CD14-positive monocyte (primary cell): ENCODE measurements around the gene SDF4. TPM values are rescaled to one million over a fixed set of nuclear protein-coding genes. Genes with fewer than 3 reads are reported as not detected.

Source experiments
- DNase-seq, 3 donors: peaks; one replicate each; pipeline ENCODE4 v3.0.0-alpha.2; 2011 to 2022
- H2AFZ ChIP-seq: 2 replicates; pipeline ENCODE4 v1.6.0; 2012; ENCODE audit warnings: mild to moderate bottlenecking, low read depth, low read length, inconsistent platforms; ENCODE audit not compliant: insufficient read depth, poor library complexity, severe bottlenecking
- H3K27ac ChIP-seq, 2 donors: 1 replicate in 1 of 2; 2 replicates in 1 of 2; pipeline ENCODE4 v1.5.1; 2012 to 2013; ENCODE audit warnings: low read length in 2 of 2, control low read depth in 1 of 2, inconsistent platforms in 1 of 2, low read depth in 1 of 2, mild to moderate bottlenecking in 1 of 2
- H3K27me3 ChIP-seq, 2 donors: one replicate each; pipeline versions ENCODE4 v1.6.0 to v1.6.1; 2011 to 2013; ENCODE audit warnings: low read length in 2 of 2; ENCODE audit not compliant: control insufficient read depth in 2 of 2, insufficient read depth in 2 of 2
- H3K36me3 ChIP-seq, 2 donors: replicated peaks in 1 of 2; 1 replicate in 1 of 2; 2 replicates in 1 of 2; pipeline versions ENCODE4 v1.5.1 to v1.6.1; 2012 to 2013; ENCODE audit warnings: low read length in 2 of 2, control low read depth in 1 of 2, inconsistent platforms in 1 of 2, mild to moderate bottlenecking in 1 of 2; ENCODE audit not compliant: insufficient read depth in 2 of 2, control insufficient read depth in 1 of 2
- H3K4me1 ChIP-seq, 2 donors: 1 replicate in 1 of 2; 2 replicates in 1 of 2; pipeline versions ENCODE4 v1.5.1 to v1.6.1; 2012 to 2013; ENCODE audit warnings: low read length in 2 of 2, control low read depth in 1 of 2, inconsistent platforms in 1 of 2, mild to moderate bottlenecking in 1 of 2, moderate library complexity in 1 of 2; ENCODE audit not compliant: insufficient read depth in 2 of 2, control insufficient read depth in 1 of 2
- H3K4me2 ChIP-seq: replicated peaks from 2 replicates; pipeline ENCODE3; 2012; ENCODE audit warnings: low read length, moderate library complexity, mild to moderate bottlenecking; ENCODE audit not compliant: poor library complexity, severe bottlenecking; ENCODE audit errors: extremely low read depth
- H3K4me3 ChIP-seq, 3 experiments: fragments of 200-600 bp in 1 of 3; sonication (generic) in 1 of 3; replicated peaks in 1 of 3; 1 replicate in 2 of 3; 2 replicates in 1 of 3; pipeline ENCODE4 v1.5.1; 2011 to 2013; ENCODE audit warnings: low read length in 3 of 3, mild to moderate bottlenecking in 3 of 3, control low read depth in 2 of 3, low read depth in 2 of 3, inconsistent platforms in 1 of 3, moderate library complexity in 1 of 3
- H3K79me2 ChIP-seq: 2 replicates; pipeline ENCODE4 v1.6.0; 2012; ENCODE audit warnings: mild to moderate bottlenecking, control low read depth, inconsistent platforms, low read length, moderate library complexity; ENCODE audit not compliant: insufficient read depth
- H3K9ac ChIP-seq: 2 replicates; pipeline ENCODE4 v1.6.0; 2017; ENCODE audit warnings: low read length, mild to moderate bottlenecking; ENCODE audit not compliant: insufficient read depth, poor library complexity, severe bottlenecking
- H3K9me3 ChIP-seq, 2 donors: replicated peaks in 1 of 2; 1 replicate in 1 of 2; 2 replicates in 1 of 2; pipeline versions ENCODE4 v1.5.1 to v1.6.1; 2012 to 2013; ENCODE audit warnings: low read length in 2 of 2, control low read depth in 1 of 2; ENCODE audit not compliant: control insufficient read depth in 1 of 2, insufficient read depth in 1 of 2
- H4K20me1 ChIP-seq: 2 replicates; pipeline ENCODE4 v1.6.0; 2012; ENCODE audit warnings: mild to moderate bottlenecking, low read length, control low read depth, moderate library complexity; ENCODE audit not compliant: insufficient read depth
- H3K27ac Mint-ChIP-seq, 7 donors: one replicate each; pipeline ENCODE4 v1.8.0; 2020; ENCODE audit warnings: mild to moderate bottlenecking in 7 of 7, mixed read lengths in 7 of 7, moderate library complexity in 6 of 7, inconsistent platforms in 2 of 7
- H3K27me3 Mint-ChIP-seq, 3 donors: one replicate each; pipeline ENCODE4 v1.8.0; 2021 to 2022; ENCODE audit warnings: low read depth in 3 of 3, mild to moderate bottlenecking in 3 of 3, mixed read lengths in 3 of 3, moderate library complexity in 3 of 3, inconsistent platforms in 1 of 3
- H3K36me3 Mint-ChIP-seq, 2 donors: one replicate each; pipeline ENCODE4 v1.8.0; 2020; ENCODE audit warnings: mixed read lengths in 2 of 2, inconsistent platforms in 1 of 2, mild to moderate bottlenecking in 1 of 2
- H3K4me1 Mint-ChIP-seq: one replicate; pipeline ENCODE4 v1.8.0; 2020; ENCODE audit warnings: mild to moderate bottlenecking, mixed read lengths
- H3K4me3 Mint-ChIP-seq, 2 donors: one replicate each; pipeline ENCODE4 v1.8.0; 2020; ENCODE audit warnings: mild to moderate bottlenecking in 2 of 2, mixed read lengths in 2 of 2, moderate library complexity in 1 of 2
- H3K9me3 Mint-ChIP-seq, 7 donors: one replicate each; pipeline ENCODE4 v1.8.0; 2020 to 2022; ENCODE audit warnings: mixed read lengths in 7 of 7, mild to moderate bottlenecking in 6 of 7, moderate library complexity in 6 of 7, inconsistent platforms in 2 of 7
- CTCF ChIP-seq: fragments of 200-600 bp; IDR thresholded peaks from one replicate; pipeline ENCODE4 v1.8.0; 2022; ENCODE audit warnings: antibody characterized with exemption, mild to moderate bottlenecking
- WGBS: methylation state at CpG from one replicate; pipeline ENCODE4 v1.1.5; 2013; ENCODE audit warnings: missing lambda C conversion rate; ENCODE audit not compliant: insufficient coverage; 5-methylcytosine and 5-hydroxymethylcytosine counted together
- intact Hi-C, 2 donors: fragments of 100-400 bp; cut with micrococcal nuclease; formaldehyde crosslinking; loops; one replicate each; pipeline versions ENCODE4 v1.15.0 to v1.15.1; 2023
- polyA plus RNA-seq, 3 donors: library from polyadenylated mRNA; depleted of rRNA in 1 of 3; unstranded in 2 of 3; stranded (reverse) in 1 of 3; fragments of 300-500 nt in 2 of 3; fragments of >200 nt in 1 of 3; fragmentation: Illumina TruSeq in 2 of 3; gene quantifications; 1 replicate in 2 of 3; 2 replicates in 1 of 3; pipeline ENCODE4 v1.2.3, GENCODE V29; 2012 to 2021

SDF4 gene
- polyA plus RNA-seq, 3 donors, result 81.7 to 98.9 (median 89.0) TPM

GRCh38 chr1:1244192-1244811 is 12.5 kb upstream of the SDF4 start:
- Histone ChIP-seq H3K4me1 (no peaks in the 10 kb centered on the region), H3K4me2 (no peak overlapping the region), H3K36me3 (no peaks in the 10 kb centered on the region), H3K27ac (no peak overlapping the region), H3K9ac (no peak overlapping the region), H3K27me3 (peaks cover 0 to 23% of the 10 kb centered on the region in 2 donors), H3K4me3 (no peak overlapping the region), H2AFZ (no peak overlapping the region), H4K20me1 (peaks cover 7% of the 10 kb centered on the region), H3K79me2 (no peaks in the 10 kb centered on the region), H3K9me3 (no peaks in the 10 kb centered on the region)
- intact Hi-C loops, result no loop called here
- Mint-ChIP-seq H3K36me3 (no peaks in the 10 kb centered on the region), H3K4me1 (no peaks in the 10 kb centered on the region), H3K27ac (no peak overlapping the region), H3K4me3 (no peak overlapping the region), H3K9me3 (peaks cover 0 to 2% (median 0%) of the 10 kb centered on the region in 7 donors), H3K27me3 (peaks cover 16 to 43% (median 17%) of the 10 kb centered on the region in 3 donors)
- 93% methylated on average over 28 of the region's 30 CpGs for WGBS
- no peak for DNase-seq
- TF ChIP-seq CTCF, result no peak

GRCh38 chr1:1243807-1244191 is 12.0 kb upstream of the SDF4 start:
- DNase-seq, result no peak
- H3K27ac ChIP-seq, result no peak overlapping the region
- intact Hi-C loops, result no loop called here
- H3K4me1 ChIP-seq, result no peaks in the 10 kb centered on the region
- peaks cover 7% of the 10 kb centered on the region for H4K20me1 ChIP-seq
- peaks cover 0 to 23% of the 10 kb centered on the region in 2 donors for H3K27me3 ChIP-seq
- H3K9me3 ChIP-seq, result no peaks in the 10 kb centered on the region
- H2AFZ ChIP-seq, result no peak overlapping the region
- no peak overlapping the region for H3K9ac ChIP-seq
- Mint-ChIP-seq H3K27ac (no peak overlapping the region), H3K9me3 (peaks cover 0 to 2% (median 0%) of the 10 kb centered on the region in 7 donors), H3K36me3 (no peaks in the 10 kb centered on the region), H3K4me3 (no peak overlapping the region), H3K4me1 (no peaks in the 10 kb centered on the region), H3K27me3 (peaks cover 17 to 46% (median 17%) of the 10 kb centered on the region in 3 donors)
- H3K36me3 ChIP-seq, result no peaks in the 10 kb centered on the region
- TF ChIP-seq CTCF, result no peak
- no peaks in the 10 kb centered on the region for H3K79me2 ChIP-seq
- no peak overlapping the region for H3K4me2 ChIP-seq
- no peak overlapping the region for H3K4me3 ChIP-seq
- WGBS, result 91% methylated on average over 18 of the region's 23 CpGs
